GM12878 (cell line): ENCODE results near the gene TC2N. TPM values are rescaled to one million over a fixed set of nuclear protein-coding genes. Genes with fewer than 3 reads are reported as not detected.
A peak's percentile ranks its signal among the peaks of the same experiment; 100 is the strongest.

Experiments
- ATAC-seq: fragments of 200-7000 bp; cut with Tn5 transposase; 3 replicates; pipeline ENCODE4 v1.9.1; 2020; ENCODE audit warnings: mild to moderate bottlenecking, moderate library complexity
- BruUV-seq: library from RNA; stranded (reverse); fragments of 400-500 nt; replicated peaks from 2 replicates; lab custom pipeline; 2021; lab: Mats Ljungman, UMichigan
- CTCF ChIA-PET: fragments of 300-600 bp; sonication (Branson Sonifier 250); formaldehyde crosslinking; extraction: SDS; loops from one replicate; lab custom pipeline; 2021; ENCODE audit warnings: inconsistent platforms; lab: Yijun Ruan, JAX
- POLR2A ChIA-PET: fragments of 350-600 bp; formaldehyde crosslinking; extraction: SDS; loops from one replicate; lab custom pipeline; 2021; ENCODE audit warnings: inconsistent platforms; lab: Charles Lee
- RAD21 ChIA-PET: fragments of 300-600 bp; sonication (Branson Sonifier 250); formaldehyde crosslinking; loops from one replicate; lab custom pipeline; 2023; ENCODE audit warnings: antibody characterized with exemption; ENCODE audit not compliant: unreplicated experiment; lab: Charles Lee
- SMC1A ChIA-PET: fragments of 300-600 bp; sonication (Branson Sonifier 250); formaldehyde crosslinking; loops from one replicate; lab custom pipeline; 2023; ENCODE audit not compliant: unreplicated experiment, uncharacterized antibody; lab: Charles Lee
- DNase-seq: peaks from one replicate; pipeline ENCODE4 v3.0.0-alpha.2; 2011; ENCODE audit warnings: low read depth, low spot score
- FAIRE-seq: peaks from 3 replicates; lab custom pipeline; 2011; peaks lifted over from hg19 to GRCh38; lab: Jason Lieb, UNC
- H2AFZ ChIP-seq: 2 replicates; pipeline ENCODE4 v1.6.0; 2011; ENCODE audit warnings: low read depth, low read length, control low read depth; ENCODE audit not compliant: control insufficient read depth
- H3K27ac ChIP-seq: 2 replicates; pipeline ENCODE4 v1.5.1; 2011; ENCODE audit warnings: control low read depth; ENCODE audit not compliant: control insufficient read depth, insufficient read depth
- H3K27me3 ChIP-seq, 2 experiments: replicated peaks in 1 of 2; 2 replicates each; pipeline versions ENCODE4 v1.6.0 to v1.6.1; 2011; ENCODE audit warnings: low read length in 1 of 2; ENCODE audit not compliant: control insufficient read depth in 2 of 2, insufficient read depth in 2 of 2
- H3K36me3 ChIP-seq, 2 experiments: 2 replicates each; pipeline ENCODE4 v1.5.1; 2011; ENCODE audit warnings: low read length in 1 of 2; ENCODE audit not compliant: control insufficient read depth in 2 of 2, insufficient read depth in 2 of 2
- H3K4me1 ChIP-seq: 2 replicates; pipeline ENCODE4 v1.6.1; 2011; ENCODE audit warnings: mild to moderate bottlenecking, low read length, moderate library complexity, mixed read lengths; ENCODE audit not compliant: control insufficient read depth, insufficient read depth
- H3K4me2 ChIP-seq: 2 replicates; pipeline ENCODE4 v1.6.0; 2011; ENCODE audit warnings: control low read depth; ENCODE audit not compliant: control insufficient read depth, insufficient read depth
- H3K4me3 ChIP-seq: fragments of 200-600 bp; sonication (generic); 2 replicates; pipeline ENCODE4 v1.5.1; 2016
- H3K79me2 ChIP-seq: 2 replicates; pipeline ENCODE4 v1.6.0; 2011; ENCODE audit warnings: low read length; ENCODE audit not compliant: control insufficient read depth, insufficient read depth
- H3K9ac ChIP-seq: 2 replicates; pipeline ENCODE4 v1.8.0; 2011; ENCODE audit warnings: low read length, control low read depth, mixed read lengths; ENCODE audit not compliant: control insufficient read depth, insufficient read depth
- H3K9me3 ChIP-seq: replicated peaks from 3 replicates; pipeline ENCODE4 v1.5.1; 2011; ENCODE audit warnings: mild to moderate bottlenecking, low read length; ENCODE audit not compliant: control insufficient read depth, insufficient read depth
- H4K20me1 ChIP-seq: 2 replicates; pipeline ENCODE4 v1.6.0; 2011; ENCODE audit not compliant: control insufficient read depth, insufficient read depth
- BCL11A ChIP-seq: IDR thresholded peaks from 2 replicates; pipeline ENCODE4 v1.6.1; 2011; ENCODE audit warnings: low read depth, low read length
- CTCF ChIP-seq, 3 experiments: IDR thresholded peaks in 2 of 3; conservative IDR thresholded peaks in 1 of 3; 2 replicates each; pipeline ENCODE4 v1.5.1; 2011; ENCODE audit warnings: low read depth in 3 of 3, low read length in 3 of 3, mild to moderate bottlenecking in 3 of 3, control low read depth in 2 of 3, moderate library complexity in 2 of 3, inconsistent platforms in 1 of 3, mixed read lengths in 1 of 3; ENCODE audit not compliant: control insufficient read depth in 2 of 3, insufficient read depth in 1 of 3; ENCODE audit errors: extremely low read depth in 1 of 3
- CUX1 ChIP-seq: IDR thresholded peaks from 2 replicates; pipeline ENCODE4 v1.6.1; 2012; ENCODE audit warnings: improper control_type of control experiment, low read depth, low read length; ENCODE audit not compliant: insufficient replicate concordance
- KAT2A ChIP-seq: conservative IDR thresholded peaks from 2 replicates; pipeline ENCODE4 v1.6.1; 2011; ENCODE audit warnings: low read depth, low read length; ENCODE audit not compliant: control insufficient read depth
- MEF2A ChIP-seq: IDR thresholded peaks from 2 replicates; pipeline ENCODE4 v1.6.1; 2011; ENCODE audit warnings: low read depth, mild to moderate bottlenecking, low read length, moderate library complexity; ENCODE audit not compliant: insufficient read depth
- PAX5 ChIP-seq: IDR thresholded peaks from 2 replicates; pipeline ENCODE4 v1.6.1; 2011; ENCODE audit warnings: low read depth, low read length, borderline replicate concordance
- RBBP5 ChIP-seq: fragments of 200-600 bp; sonication (generic); conservative IDR thresholded peaks from 2 replicates; pipeline ENCODE4 v1.6.1; 2016
- REST ChIP-seq: IDR thresholded peaks from 2 replicates; pipeline ENCODE4 v1.6.1; 2012; ENCODE audit warnings: mild to moderate bottlenecking, low read depth, low read length
- RFX5 ChIP-seq: IDR thresholded peaks from 2 replicates; pipeline ENCODE4 v1.6.1; 2011; ENCODE audit warnings: low read depth, low read length, improper control_type of control experiment
- SMC3 ChIP-seq: IDR thresholded peaks from 2 replicates; pipeline ENCODE4 v1.6.1; 2011; ENCODE audit warnings: low read length, improper control_type of control experiment, borderline replicate concordance
- SPI1 ChIP-seq: IDR thresholded peaks from 2 replicates; pipeline ENCODE4 v1.6.1; 2011; ENCODE audit warnings: low read depth, mild to moderate bottlenecking, low read length, moderate library complexity, borderline replicate concordance; ENCODE audit not compliant: insufficient read depth
- ZNF217 ChIP-seq: fragments of 450-650 bp; IDR thresholded peaks from 2 replicates; pipeline ENCODE4 v1.6.1; 2017; ENCODE audit warnings: antibody characterized with exemption, mild to moderate bottlenecking
- WGBS: methylation state at CpG from one replicate; pipeline ENCODE4 v1.1.6; 2016; ENCODE audit warnings: low lambda C conversion rate; ENCODE audit not compliant: insufficient replicate concordance, insufficient coverage; ENCODE audit errors: missing lambda C conversion rate; 5-methylcytosine and 5-hydroxymethylcytosine counted together
- in situ Hi-C: fragments of 300-500 bp; cut with MboI; formaldehyde crosslinking; loops from 9 replicates; pipeline ENCODE4 v1.14.3; 2018; ENCODE audit warnings: mixed read lengths
- intact Hi-C: fragments of 100-400 bp; cut with micrococcal nuclease; formaldehyde crosslinking; loops from one replicate; pipeline ENCODE4 v1.14.2; 2022; ENCODE audit not compliant: unreplicated experiment
- polyA plus RNA-seq, 11 experiments: library from polyadenylated mRNA; depleted of rRNA in 4 of 11; unstranded in 6 of 11; stranded (reverse) in 5 of 11; fragments of >200 nt; fragmentation: Nextera tagmentation in 4 of 11; fragmentation: Illumina TruSeq in 1 of 11; extraction: Ambion mirVana in 4 of 11; extraction: Trizol in 1 of 11; gene quantifications; 1 replicate in 1 of 11; 2 replicates in 10 of 11; pipeline versions ENCODE4 v1.2.1 to v1.2.3, GENCODE V29; 2011 to 2016; ENCODE audit warnings: inconsistent platforms in 2 of 11, missing spikeins in 2 of 11, low read depth in 1 of 11
- total RNA-seq, 4 experiments: library from RNA; depleted of rRNA in 3 of 4; stranded (reverse); fragments of >200 nt in 3 of 4; fragmentation: Illumina TruSeq in 1 of 4; extraction: Trizol in 1 of 4; gene quantifications; 2 replicates each; pipeline versions ENCODE4 v1.2.1 to v1.2.3, GENCODE V29; 2013 to 2021

The TC2N gene
- total and polyA plus RNA-seq, 10 of the 15 experiments (the other 5 are each of a cell fraction or from before 2014, with no cell fraction given): 0.15 to 1.6 (median 0.35) TPM

- Histone ChIP-seq H2AFZ (no peak overlapping the region), H4K20me1 (no peaks in the 10 kb centered on the region), H3K27me3 (peaks cover 0 to 2% of the 10 kb centered on the region in 2 experiments; a peak in 1 of 4 replicates), H3K9ac (no peak overlapping the region), H3K27ac (no peak overlapping the region), H3K79me2 (no peaks in the 10 kb centered on the region), H3K9me3 (no peaks in the 10 kb centered on the region), H3K4me3 (no peak overlapping the region), H3K4me1 (peaks cover 10% of the 10 kb centered on the region), H3K4me2 (no peak overlapping the region), H3K36me3 (no peaks in the 10 kb centered on the region)
- ChIA-PET CTCF (interaction anchor here (0.7 to 2.2 kb wide), 3 partner anchors 12 to 209 kb away, joined by 3 to 6 read pairs (median 5); no protein-coding TSS in a partner anchor), SMC1A (interaction anchor here (0.8 to 1.3 kb wide), 3 partner anchors 16 to 209 kb away, joined by 3 to 7 read pairs (median 4); no protein-coding TSS in a partner anchor), RAD21 (interaction anchor here (0.9 kb wide), 1 partner anchor 23 kb away, joined by 3 read pairs; no protein-coding TSS in a partner anchor), POLR2A (no interaction called here)
- intact Hi-C loops (no loop called here), in situ Hi-C loops (no loop called here)
- WGBS: 25% methylated on average over 8 of the region's 8 CpGs
- ATAC-seq (peak; percentile 90), FAIRE-seq (no peak), DNase-seq (no peak)
- no TSS peak for BruUV-seq
- TF ChIP-seq SMC3 (peak; percentile 45; the same call in 1 of the 2 replicates), RFX5 (no peak), RBBP5 (no peak), SPI1 (no peak), KAT2A (no peak), REST (no peak), CUX1 (no peak), PAX5 (no peak), MEF2A (no peak), CTCF (IDR thresholded peaks at IDR 0.05 in 2 of 3, conservative IDR thresholded peaks at IDR 0.05 in 1 of 3; ENCODE audit: control insufficient read depth in 2 of 3, extremely low read depth in 1 of 3, insufficient read depth in 1 of 3, low read depth in 3 of 3, low read length in 3 of 3) (peak in 2 of 3 experiments; percentile 32 to 51; a peak in 4 of 6 replicates), ZNF217 (no peak), BCL11A (no peak)
Observed at GRCh38 chr14:91858536-91859275, 8.6 kb downstream of the TC2N start.
